Liver (tissue), 9 donors: Measurements from ENCODE around the gene RBFA. TPM values are rescaled to one million over a fixed set of nuclear protein-coding genes. Genes with fewer than 3 reads are reported as not detected.

Source experiments
- DNase-seq: peaks from one replicate; pipeline ENCODE4 v3.0.0-alpha.2; 2017; ENCODE audit warnings: low spot score
- H3K27ac ChIP-seq, 2 donors: one replicate each; pipeline ENCODE4 v1.7.0; 2013; ENCODE audit warnings: inconsistent platforms in 2 of 2, low read length in 2 of 2, control low read depth in 1 of 2, low read depth in 1 of 2, mild to moderate bottlenecking in 1 of 2
- H3K27me3 ChIP-seq, 4 donors: one replicate each; pipeline versions ENCODE4 v1.6.1 to v1.7.0; 2013; ENCODE audit warnings: low read length in 3 of 4, inconsistent platforms in 1 of 4, mild to moderate bottlenecking in 1 of 4, moderate library complexity in 1 of 4; ENCODE audit not compliant: control insufficient read depth in 4 of 4, insufficient read depth in 4 of 4
- H3K36me3 ChIP-seq, 4 donors: one replicate each; pipeline versions ENCODE4 v1.6.1 to v1.7.0; 2013; ENCODE audit warnings: low read length in 3 of 4, mild to moderate bottlenecking in 3 of 4, low read depth in 1 of 4, moderate library complexity in 1 of 4; ENCODE audit not compliant: control insufficient read depth in 4 of 4, insufficient read depth in 3 of 4
- H3K4me1 ChIP-seq, 4 donors: one replicate each; pipeline versions ENCODE4 v1.6.1 to v1.7.0; 2013; ENCODE audit warnings: low read length in 3 of 4, mild to moderate bottlenecking in 3 of 4, moderate library complexity in 1 of 4; ENCODE audit not compliant: control insufficient read depth in 4 of 4, insufficient read depth in 4 of 4
- H3K4me3 ChIP-seq, 3 donors: one replicate each; pipeline versions ENCODE4 v1.6.1 to v1.7.0; 2013; ENCODE audit warnings: low read length in 3 of 3, control low read depth in 1 of 3, low read depth in 1 of 3, mild to moderate bottlenecking in 1 of 3
- H3K9ac ChIP-seq, 2 donors: one replicate each; pipeline ENCODE4 v1.7.0; 2013; ENCODE audit warnings: low read length in 2 of 2, mild to moderate bottlenecking in 2 of 2, moderate library complexity in 2 of 2, control low read depth in 1 of 2, low read depth in 1 of 2
- H3K9me3 ChIP-seq, 4 donors: one replicate each; pipeline versions ENCODE4 v1.6.1 to v1.7.0; 2013; ENCODE audit warnings: low read length in 3 of 4; ENCODE audit not compliant: control insufficient read depth in 4 of 4
- ATF3 ChIP-seq: IDR thresholded peaks from 2 replicates; pipeline ENCODE4 v1.6.1; 2016; ENCODE audit warnings: antibody characterized with exemption
- EGR1 ChIP-seq, 2 donors: IDR thresholded peaks; 2 replicates each; pipeline ENCODE4 v1.6.1; 2016 to 2018; ENCODE audit warnings: antibody characterized with exemption in 2 of 2, low read depth in 2 of 2
- FOXA1 ChIP-seq: IDR thresholded peaks from 2 replicates; pipeline ENCODE4 v1.6.1; 2016; ENCODE audit warnings: antibody characterized with exemption
- FOXA2 ChIP-seq: IDR thresholded peaks from 2 replicates; pipeline ENCODE4 v1.6.1; 2016; ENCODE audit warnings: antibody characterized with exemption
- GABPA ChIP-seq, 2 donors: IDR thresholded peaks in 1 of 2; conservative IDR thresholded peaks in 1 of 2; 2 replicates each; pipeline ENCODE4 v1.6.1; 2016; ENCODE audit warnings: antibody characterized with exemption in 2 of 2, mild to moderate bottlenecking in 1 of 2, moderate library complexity in 1 of 2
- HNF4A ChIP-seq, 2 donors: conservative IDR thresholded peaks; 2 replicates each; pipeline ENCODE4 v1.6.1; 2016; ENCODE audit warnings: antibody characterized with exemption in 2 of 2, mild to moderate bottlenecking in 2 of 2
- HNF4G ChIP-seq: IDR thresholded peaks from 2 replicates; pipeline ENCODE4 v1.6.1; 2016; ENCODE audit warnings: antibody characterized with exemption
- JUND ChIP-seq, 2 donors: IDR thresholded peaks; 2 replicates each; pipeline ENCODE4 v1.6.1; 2016; ENCODE audit warnings: antibody characterized with exemption in 2 of 2
- MAX ChIP-seq: IDR thresholded peaks from 2 replicates; pipeline ENCODE4 v1.6.1; 2016; ENCODE audit warnings: antibody characterized with exemption
- NR2F2 ChIP-seq: IDR thresholded peaks from 2 replicates; pipeline ENCODE4 v1.6.1; 2016; ENCODE audit warnings: antibody characterized with exemption
- RAD21 ChIP-seq, 2 donors: IDR thresholded peaks; 2 replicates each; pipeline ENCODE4 v1.6.1; 2016; ENCODE audit warnings: antibody characterized with exemption in 2 of 2, mild to moderate bottlenecking in 2 of 2
- RXRA ChIP-seq, 2 donors: IDR thresholded peaks; 2 replicates each; pipeline ENCODE4 v1.6.1; 2017 to 2018; ENCODE audit warnings: antibody characterized with exemption in 2 of 2, mild to moderate bottlenecking in 1 of 2
- SP1 ChIP-seq: IDR thresholded peaks from 2 replicates; pipeline ENCODE4 v1.6.1; 2018; ENCODE audit warnings: antibody characterized with exemption, mild to moderate bottlenecking
- TAF1 ChIP-seq: conservative IDR thresholded peaks from 2 replicates; pipeline ENCODE4 v1.6.1; 2016; ENCODE audit warnings: antibody characterized with exemption, mild to moderate bottlenecking
- YY1 ChIP-seq: IDR thresholded peaks from 2 replicates; pipeline ENCODE4 v1.6.1; 2016; ENCODE audit warnings: antibody characterized with exemption, mild to moderate bottlenecking
- WGBS: extraction: QIAGEN DNeasy Blood & Tissue Kit; methylation state at CpG from one replicate; pipeline ENCODE4 v1.1.7; 2013; 5-methylcytosine and 5-hydroxymethylcytosine counted together
- polyA plus RNA-seq, 2 donors: library from polyadenylated mRNA; stranded (reverse) in 1 of 2; unstranded in 1 of 2; fragments of 200-250 nt in 1 of 2; fragments of >200 nt in 1 of 2; fragmentation: Nextera tagmentation in 1 of 2; extraction: Ambion mirVana in 1 of 2; gene quantifications; one replicate each; pipeline versions ENCODE4 v1.2.1 to v1.2.3, GENCODE V29; 2013 to 2015
- total RNA-seq, 2 donors: library from RNA; depleted of rRNA; stranded (reverse); fragments of >200 nt; gene quantifications; one replicate each; pipeline ENCODE4 v1.2.3, GENCODE V29; 2014
- TF ChIP-seq, protein P1 (sequence below): IDR thresholded peaks from 2 replicates; pipeline ENCODE4 v1.6.1; 2016; ENCODE audit warnings: antibody characterized with exemption
- TF ChIP-seq, protein P2 (sequence below): fragments of 150-350 bp; IDR thresholded peaks from 2 replicates; pipeline ENCODE4 v1.5.1; 2017; ENCODE audit warnings: improper control_type of control experiment, low read depth, low read length; ENCODE audit not compliant: missing input control
- TF ChIP-seq, protein P3 (sequence below): IDR thresholded peaks from 2 replicates; pipeline ENCODE4 v1.6.1; 2016; ENCODE audit warnings: antibody characterized with exemption, mild to moderate bottlenecking
- donor health status: healthy.
- donor health status: healthy.
- donor health status: healthy.
- donor health status: healthy.
- donor health status: healthy.

Gene RBFA
- total and polyA plus RNA-seq, 4 donors, result 20.4 to 31.6 (median 27.0) TPM

DNA sequence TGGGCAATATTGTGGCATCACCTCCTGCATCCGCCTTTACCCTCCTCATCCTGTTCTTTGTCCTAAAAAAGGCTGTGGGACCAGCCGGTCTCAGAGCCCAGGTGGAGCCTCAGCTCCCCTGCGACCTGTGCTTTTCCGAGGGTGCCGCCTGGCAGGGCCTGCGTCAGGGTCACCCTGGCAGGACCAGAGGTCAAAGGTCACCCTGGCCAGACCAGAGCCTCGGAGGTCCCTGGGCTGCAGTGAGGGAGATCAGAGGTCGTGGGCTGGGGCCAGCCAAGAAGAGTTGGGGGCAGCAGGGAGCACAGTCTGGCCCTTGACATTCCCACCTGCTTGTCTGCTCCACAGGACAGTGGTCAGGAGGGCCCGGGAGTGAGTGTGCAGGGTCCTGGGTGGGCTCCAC, 31.5 kb downstream of the RBFA start:
- Histone ChIP-seq H3K9me3 (no peaks in the 10 kb centered on the region), H3K27me3 (no peaks in the 10 kb centered on the region), H3K9ac (no peak overlapping the region), H3K4me1 (no peaks in the 10 kb centered on the region), H3K36me3 (no peaks in the 10 kb centered on the region), H3K27ac (no peak overlapping the region), H3K4me3 (no peak overlapping the region)
- DNase-seq, result no peak
- 90% methylated on average over 9 of the region's 9 CpGs for WGBS
- TF ChIP-seq TAF1, result no peak
- TF ChIP-seq, protein P1, sequence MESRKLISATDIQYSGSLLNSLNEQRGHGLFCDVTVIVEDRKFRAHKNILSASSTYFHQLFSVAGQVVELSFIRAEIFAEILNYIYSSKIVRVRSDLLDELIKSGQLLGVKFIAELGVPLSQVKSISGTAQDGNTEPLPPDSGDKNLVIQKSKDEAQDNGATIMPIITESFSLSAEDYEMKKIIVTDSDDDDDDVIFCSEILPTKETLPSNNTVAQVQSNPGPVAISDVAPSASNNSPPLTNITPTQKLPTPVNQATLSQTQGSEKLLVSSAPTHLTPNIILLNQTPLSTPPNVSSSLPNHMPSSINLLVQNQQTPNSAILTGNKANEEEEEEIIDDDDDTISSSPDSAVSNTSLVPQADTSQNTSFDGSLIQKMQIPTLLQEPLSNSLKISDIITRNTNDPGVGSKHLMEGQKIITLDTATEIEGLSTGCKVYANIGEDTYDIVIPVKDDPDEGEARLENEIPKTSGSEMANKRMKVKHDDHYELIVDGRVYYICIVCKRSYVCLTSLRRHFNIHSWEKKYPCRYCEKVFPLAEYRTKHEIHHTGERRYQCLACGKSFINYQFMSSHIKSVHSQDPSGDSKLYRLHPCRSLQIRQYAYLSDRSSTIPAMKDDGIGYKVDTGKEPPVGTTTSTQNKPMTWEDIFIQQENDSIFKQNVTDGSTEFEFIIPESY, result no peak
- TF ChIP-seq, protein P2, sequence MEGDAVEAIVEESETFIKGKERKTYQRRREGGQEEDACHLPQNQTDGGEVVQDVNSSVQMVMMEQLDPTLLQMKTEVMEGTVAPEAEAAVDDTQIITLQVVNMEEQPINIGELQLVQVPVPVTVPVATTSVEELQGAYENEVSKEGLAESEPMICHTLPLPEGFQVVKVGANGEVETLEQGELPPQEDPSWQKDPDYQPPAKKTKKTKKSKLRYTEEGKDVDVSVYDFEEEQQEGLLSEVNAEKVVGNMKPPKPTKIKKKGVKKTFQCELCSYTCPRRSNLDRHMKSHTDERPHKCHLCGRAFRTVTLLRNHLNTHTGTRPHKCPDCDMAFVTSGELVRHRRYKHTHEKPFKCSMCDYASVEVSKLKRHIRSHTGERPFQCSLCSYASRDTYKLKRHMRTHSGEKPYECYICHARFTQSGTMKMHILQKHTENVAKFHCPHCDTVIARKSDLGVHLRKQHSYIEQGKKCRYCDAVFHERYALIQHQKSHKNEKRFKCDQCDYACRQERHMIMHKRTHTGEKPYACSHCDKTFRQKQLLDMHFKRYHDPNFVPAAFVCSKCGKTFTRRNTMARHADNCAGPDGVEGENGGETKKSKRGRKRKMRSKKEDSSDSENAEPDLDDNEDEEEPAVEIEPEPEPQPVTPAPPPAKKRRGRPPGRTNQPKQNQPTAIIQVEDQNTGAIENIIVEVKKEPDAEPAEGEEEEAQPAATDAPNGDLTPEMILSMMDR, result no peak
- TF ChIP-seq HNF4G, result no peak
- TF ChIP-seq YY1, result no peak
- no peak for TF ChIP-seq EGR1 (IDR thresholded peaks at IDR 0.05; ENCODE audit: low read depth in 2 of 2)
- no peak for TF ChIP-seq NR2F2
- no peak for TF ChIP-seq RXRA (IDR thresholded peaks at IDR 0.05)
- TF ChIP-seq MAX, result no peak
- TF ChIP-seq FOXA2, result no peak
- no peak for TF ChIP-seq JUND (IDR thresholded peaks at IDR 0.05)
- TF ChIP-seq GABPA (IDR thresholded peaks at IDR 0.05 in 1 of 2, conservative IDR thresholded peaks at IDR 0.05 in 1 of 2), result no peak
- TF ChIP-seq FOXA1, result no peak
- no peak for TF ChIP-seq ATF3
- TF ChIP-seq SP1, result no peak

GRCh38 chr18:80067321-80067720, 33.1 kb downstream of the RBFA start:
- H3K9me3 ChIP-seq, result no peaks in the 10 kb centered on the region
- H3K4me3 ChIP-seq, result no peak overlapping the region
- no peaks in the 10 kb centered on the region for H3K4me1 ChIP-seq
- WGBS, result 92% methylated on average over 8 of the region's 8 CpGs
- DNase-seq, result no peak
- no peak overlapping the region for H3K27ac ChIP-seq
- TF ChIP-seq ATF3 (no peak), FOXA1 (no peak), FOXA2 (no peak), MAX (no peak), NR2F2 (no peak), RAD21 (IDR thresholded peaks at IDR 0.05) (no peak), HNF4A (conservative IDR thresholded peaks at IDR 0.05) (no peak), HNF4G (no peak), JUND (IDR thresholded peaks at IDR 0.05) (no peak), TAF1 (no peak), GABPA (IDR thresholded peaks at IDR 0.05 in 1 of 2, conservative IDR thresholded peaks at IDR 0.05 in 1 of 2) (no peak), SP1 (no peak)
- TF ChIP-seq, protein P3, sequence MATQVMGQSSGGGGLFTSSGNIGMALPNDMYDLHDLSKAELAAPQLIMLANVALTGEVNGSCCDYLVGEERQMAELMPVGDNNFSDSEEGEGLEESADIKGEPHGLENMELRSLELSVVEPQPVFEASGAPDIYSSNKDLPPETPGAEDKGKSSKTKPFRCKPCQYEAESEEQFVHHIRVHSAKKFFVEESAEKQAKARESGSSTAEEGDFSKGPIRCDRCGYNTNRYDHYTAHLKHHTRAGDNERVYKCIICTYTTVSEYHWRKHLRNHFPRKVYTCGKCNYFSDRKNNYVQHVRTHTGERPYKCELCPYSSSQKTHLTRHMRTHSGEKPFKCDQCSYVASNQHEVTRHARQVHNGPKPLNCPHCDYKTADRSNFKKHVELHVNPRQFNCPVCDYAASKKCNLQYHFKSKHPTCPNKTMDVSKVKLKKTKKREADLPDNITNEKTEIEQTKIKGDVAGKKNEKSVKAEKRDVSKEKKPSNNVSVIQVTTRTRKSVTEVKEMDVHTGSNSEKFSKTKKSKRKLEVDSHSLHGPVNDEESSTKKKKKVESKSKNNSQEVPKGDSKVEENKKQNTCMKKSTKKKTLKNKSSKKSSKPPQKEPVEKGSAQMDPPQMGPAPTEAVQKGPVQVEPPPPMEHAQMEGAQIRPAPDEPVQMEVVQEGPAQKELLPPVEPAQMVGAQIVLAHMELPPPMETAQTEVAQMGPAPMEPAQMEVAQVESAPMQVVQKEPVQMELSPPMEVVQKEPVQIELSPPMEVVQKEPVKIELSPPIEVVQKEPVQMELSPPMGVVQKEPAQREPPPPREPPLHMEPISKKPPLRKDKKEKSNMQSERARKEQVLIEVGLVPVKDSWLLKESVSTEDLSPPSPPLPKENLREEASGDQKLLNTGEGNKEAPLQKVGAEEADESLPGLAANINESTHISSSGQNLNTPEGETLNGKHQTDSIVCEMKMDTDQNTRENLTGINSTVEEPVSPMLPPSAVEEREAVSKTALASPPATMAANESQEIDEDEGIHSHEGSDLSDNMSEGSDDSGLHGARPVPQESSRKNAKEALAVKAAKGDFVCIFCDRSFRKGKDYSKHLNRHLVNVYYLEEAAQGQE, result no peak
- TF ChIP-seq, protein P1, result no peak
- H3K9ac ChIP-seq, result no peak overlapping the region
- no peaks in the 10 kb centered on the region for H3K27me3 ChIP-seq
- H3K36me3 ChIP-seq, result no peaks in the 10 kb centered on the region
